Measurements from ENCODE around the gene PAK1.
"Not testable (repeated sequence)": the region's sequence is repeated elsewhere in the genome, so short reads cannot be mapped to it uniquely, and the experiment has no call there.

PAK1 gene

GRCh38 chr11:77505956-77506355 lies 32.1 kb upstream of the PAK1 start:
- DNase-seq (ENCODE audit: low spot score) = no peak
- in situ Hi-C loops (cut with MboI; ENCODE audit: low pct_unique_long_range_greater_than_20kb, low sequenced_read_pairs, unreplicated experiment) = no loop called here
- TF ChIP-seq CTCF (IDR thresholded peaks at IDR 0.05; ENCODE audit: extremely low read depth, insufficient read depth, missing control alignments) = no peak

GRCh38 chr11:77503006-77503405 lies 29.1 kb upstream of the PAK1 start:
- no peak for TF ChIP-seq CTCF (IDR thresholded peaks at IDR 0.05; ENCODE audit: extremely low read depth, insufficient read depth, missing control alignments)
- no peak for DNase-seq (ENCODE audit: low spot score)
- in situ Hi-C loops (cut with MboI; ENCODE audit: low pct_unique_long_range_greater_than_20kb, low sequenced_read_pairs, unreplicated experiment) = no loop called here

- in situ Hi-C loops (cut with MboI; ENCODE audit: low pct_unique_long_range_greater_than_20kb, low sequenced_read_pairs, unreplicated experiment) = no loop called here
- TF ChIP-seq CTCF (IDR thresholded peaks at IDR 0.05; ENCODE audit: extremely low read depth, insufficient read depth, missing control alignments) = no peak
- no peak for DNase-seq (ENCODE audit: low spot score)
These were observed 28.5 kb upstream of the PAK1 start for GRCh38 chr11:77502346-77502905.

GRCh38 chr11:77501758-77502157 lies 27.9 kb upstream of the PAK1 start:
- DNase-seq (ENCODE audit: low spot score) = no peak
- no peak for TF ChIP-seq CTCF (IDR thresholded peaks at IDR 0.05; ENCODE audit: extremely low read depth, insufficient read depth, missing control alignments)
- in situ Hi-C loops (cut with MboI; ENCODE audit: low pct_unique_long_range_greater_than_20kb, low sequenced_read_pairs, unreplicated experiment) = no loop called here

GRCh38 chr11:77497368-77497767 lies 23.5 kb upstream of the PAK1 start:
- no peak for TF ChIP-seq CTCF (IDR thresholded peaks at IDR 0.05; ENCODE audit: extremely low read depth, insufficient read depth, missing control alignments)
- DNase-seq (ENCODE audit: low spot score) = no peak
- in situ Hi-C loops (cut with MboI; ENCODE audit: low pct_unique_long_range_greater_than_20kb, low sequenced_read_pairs, unreplicated experiment) = no loop called here

- in situ Hi-C loops (cut with MboI; ENCODE audit: low pct_unique_long_range_greater_than_20kb, low sequenced_read_pairs, unreplicated experiment) = no loop called here
- DNase-seq (ENCODE audit: low spot score) = no peak
- no peak for TF ChIP-seq CTCF (IDR thresholded peaks at IDR 0.05; ENCODE audit: extremely low read depth, insufficient read depth, missing control alignments)
These were observed 21.6 kb upstream of the PAK1 start for GRCh38 chr11:77495526-77495925.

- DNase-seq (ENCODE audit: low spot score); in situ Hi-C loops (cut with MboI; ENCODE audit: low pct_unique_long_range_greater_than_20kb, low sequenced_read_pairs, unreplicated experiment): not testable (repeated sequence)
These were observed 16.1 kb upstream of the PAK1 start for GRCh38 chr11:77490035-77490434.
